ENCODE data around the gene OPN5. TPM values are rescaled to one million over a fixed set of nuclear protein-coding genes. Genes with fewer than 3 reads are reported as not detected.

Gene OPN5
- total and polyA plus RNA-seq, 11 donors = 0.11 to 0.89 (median 0.45) TPM; not detected in 3

DNA sequence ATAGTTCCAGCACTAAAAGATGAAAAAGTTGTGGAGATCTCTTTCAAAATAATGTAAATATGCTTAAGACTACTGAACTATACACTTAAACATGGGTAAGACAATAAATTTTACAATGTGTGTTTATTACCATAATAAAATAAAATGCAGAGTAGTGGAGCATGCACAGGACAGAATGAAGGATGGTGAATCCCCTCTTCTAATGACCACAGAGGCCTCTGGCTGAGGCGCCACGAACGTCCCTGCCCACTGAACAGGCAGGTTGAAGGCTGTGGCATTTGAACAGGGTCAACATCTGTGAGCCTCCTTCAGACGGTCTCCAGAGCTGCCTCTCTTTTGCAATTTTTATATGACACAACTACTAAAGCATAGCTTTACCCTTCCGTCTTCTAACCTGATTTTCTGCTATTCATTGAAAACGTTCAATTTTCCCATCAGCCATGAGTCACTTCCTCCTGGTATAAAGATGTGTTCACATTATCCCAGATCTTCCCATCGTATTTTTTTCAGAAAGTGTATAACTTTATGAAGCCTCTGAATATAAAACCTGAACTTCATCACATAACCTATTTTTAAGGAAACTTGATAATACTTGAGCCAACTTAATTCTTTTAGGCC is 45.6 kb upstream of the OPN5 start:
- DNase-seq (no peak), ATAC-seq (no peak)
- no peaks in the 10 kb centered on the region for H3K9me3 ChIP-seq
- peaks cover 0 to 10% (median 3%) of the 10 kb centered on the region in 12 donors for H3K4me1 ChIP-seq
- 73 to 77% (median 75%) methylated on average over 7 of the region's 7 CpGs for WGBS, 4 donors
- no peaks in the 10 kb centered on the region for H3K36me3 ChIP-seq
- H3K27ac ChIP-seq = no peak overlapping the region
- intact Hi-C loops (cut with DNase I) = loop anchor here in 1 of 10 donors (2.0 kb wide), 1 partner anchor 101 kb away; no protein-coding TSS in a partner anchor
- no peaks in the 10 kb centered on the region for H3K27me3 ChIP-seq
- no peak for TF ChIP-seq POLR2A (IDR thresholded peaks at IDR 0.05)
- TF ChIP-seq, protein P1, sequence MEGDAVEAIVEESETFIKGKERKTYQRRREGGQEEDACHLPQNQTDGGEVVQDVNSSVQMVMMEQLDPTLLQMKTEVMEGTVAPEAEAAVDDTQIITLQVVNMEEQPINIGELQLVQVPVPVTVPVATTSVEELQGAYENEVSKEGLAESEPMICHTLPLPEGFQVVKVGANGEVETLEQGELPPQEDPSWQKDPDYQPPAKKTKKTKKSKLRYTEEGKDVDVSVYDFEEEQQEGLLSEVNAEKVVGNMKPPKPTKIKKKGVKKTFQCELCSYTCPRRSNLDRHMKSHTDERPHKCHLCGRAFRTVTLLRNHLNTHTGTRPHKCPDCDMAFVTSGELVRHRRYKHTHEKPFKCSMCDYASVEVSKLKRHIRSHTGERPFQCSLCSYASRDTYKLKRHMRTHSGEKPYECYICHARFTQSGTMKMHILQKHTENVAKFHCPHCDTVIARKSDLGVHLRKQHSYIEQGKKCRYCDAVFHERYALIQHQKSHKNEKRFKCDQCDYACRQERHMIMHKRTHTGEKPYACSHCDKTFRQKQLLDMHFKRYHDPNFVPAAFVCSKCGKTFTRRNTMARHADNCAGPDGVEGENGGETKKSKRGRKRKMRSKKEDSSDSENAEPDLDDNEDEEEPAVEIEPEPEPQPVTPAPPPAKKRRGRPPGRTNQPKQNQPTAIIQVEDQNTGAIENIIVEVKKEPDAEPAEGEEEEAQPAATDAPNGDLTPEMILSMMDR (IDR thresholded peaks at IDR 0.05) = no peak
- no peak overlapping the region for H3K4me3 ChIP-seq

DNA sequence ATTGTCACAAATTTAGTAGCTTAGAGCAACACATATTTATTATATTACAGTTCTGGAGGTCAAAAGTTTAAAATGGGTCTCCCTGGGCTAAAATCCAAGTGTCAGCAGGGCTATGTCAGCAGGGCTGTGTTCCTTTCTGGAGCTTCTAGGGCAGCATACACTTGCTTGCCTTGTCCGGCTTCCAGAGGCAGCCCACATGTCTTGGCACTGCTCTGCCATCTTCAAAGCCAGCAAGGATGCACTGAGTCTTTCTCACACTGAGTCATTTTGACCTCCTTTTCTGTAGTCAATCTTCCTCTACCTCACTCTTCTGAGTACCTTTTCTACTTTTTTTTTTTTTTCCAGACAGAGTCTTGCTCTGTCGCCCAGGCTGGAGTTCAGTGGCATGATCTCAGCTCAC is 44.4 kb upstream of the OPN5 start:
- ATAC-seq = peak; percentile 60 to 74 (median 72)

DNA sequence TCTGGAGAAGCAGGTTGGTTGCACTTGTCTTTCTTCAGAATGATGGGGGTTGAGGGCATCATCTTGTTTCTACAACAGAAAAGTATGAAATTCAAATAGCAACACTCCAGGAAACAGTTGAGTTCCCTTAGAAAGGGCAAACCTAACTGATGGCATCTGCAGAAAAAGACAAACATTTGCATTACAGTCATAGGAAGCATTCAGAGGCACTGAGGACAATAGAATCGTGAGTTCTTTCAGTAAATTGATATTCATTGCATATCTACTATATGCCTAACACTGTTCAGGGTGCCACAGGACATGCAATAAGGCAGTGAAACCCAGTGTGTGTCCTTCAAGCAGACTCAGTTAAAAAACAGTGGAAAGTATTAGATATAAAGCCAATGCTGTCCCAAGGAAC is 41.1 kb upstream of the OPN5 start:
- 74 to 91% (median 81%) methylated on average over 1 of the region's 1 CpG for WGBS, 4 donors

More for the DNA sequence above, 44.4 kb upstream of the OPN5 start:
- TF ChIP-seq, protein P1 (IDR thresholded peaks at IDR 0.05) = no peak
- no peak for TF ChIP-seq POLR2A (IDR thresholded peaks at IDR 0.05)
- H3K36me3 ChIP-seq = no peaks in the 10 kb centered on the region
- no peak overlapping the region for H3K4me3 ChIP-seq
- H3K9me3 ChIP-seq = no peaks in the 10 kb centered on the region
- peak in 1 of 5 donors; percentile 27 for DNase-seq
- WGBS, 4 donors = 60 to 72% (median 63%) methylated on average over 2 of the region's 2 CpGs
- no peak overlapping the region for H3K27ac ChIP-seq
- no peaks in the 10 kb centered on the region for H3K27me3 ChIP-seq
- peaks cover 0 to 14% (median 4%) of the 10 kb centered on the region in 12 donors for H3K4me1 ChIP-seq
- intact Hi-C loops (cut with DNase I) = loop anchor here in 1 of 10 donors (2.0 kb wide), 1 partner anchor 103 kb away; no protein-coding TSS in a partner anchor

DNA sequence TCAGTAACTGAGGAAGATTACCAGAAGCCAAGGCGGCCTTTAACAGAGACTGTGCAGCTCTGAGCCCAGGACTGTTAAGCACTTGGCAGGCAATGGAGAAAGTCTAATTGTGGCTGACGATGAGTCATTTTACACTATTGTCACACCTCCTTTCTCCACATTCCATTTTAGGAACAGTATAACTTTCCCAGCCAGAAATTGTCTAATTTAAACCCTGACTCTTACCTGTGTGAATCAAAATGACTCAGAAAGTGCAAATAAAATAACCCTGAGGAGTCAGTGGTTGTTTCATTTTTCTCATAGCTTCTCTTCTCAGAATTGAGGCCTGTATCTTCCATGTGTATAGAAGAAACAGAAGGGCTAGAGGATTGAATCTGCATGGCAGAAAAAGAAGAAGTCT is 40.0 kb upstream of the OPN5 start:
- 37 to 56% (median 44%) methylated on average over 2 of the region's 2 CpGs for WGBS, 4 donors
- H3K27ac ChIP-seq = peak overlapping the region in 9 of 12 donors; percentile 13 to 71 (median 61)
- intact Hi-C loops (cut with DNase I) = no loop called here

More for the DNA sequence above, 41.1 kb upstream of the OPN5 start:
- Histone ChIP-seq H3K36me3 (no peaks in the 10 kb centered on the region), H3K4me1 (peaks cover 0 to 14% (median 4%) of the 10 kb centered on the region in 12 donors), H3K27ac (no peak overlapping the region), H3K9me3 (peaks cover 0 to 8% (median 0%) of the 10 kb centered on the region in 12 donors), H3K27me3 (no peaks in the 10 kb centered on the region), H3K4me3 (no peak overlapping the region)
- intact Hi-C loops (cut with DNase I) = no loop called here
- ATAC-seq = no peak
- TF ChIP-seq POLR2A (IDR thresholded peaks at IDR 0.05) = no peak
- TF ChIP-seq, protein P1 (IDR thresholded peaks at IDR 0.05) = no peak
- no peak for DNase-seq

More for the DNA sequence above, 40.0 kb upstream of the OPN5 start:
- Histone ChIP-seq H3K36me3 (no peaks in the 10 kb centered on the region), H3K4me1 (peaks cover 0 to 14% (median 4%) of the 10 kb centered on the region in 12 donors), H3K9me3 (peaks cover 0 to 8% (median 0%) of the 10 kb centered on the region in 12 donors), H3K4me3 (no peak overlapping the region), H3K27me3 (no peaks in the 10 kb centered on the region)
- TF ChIP-seq, protein P1 (IDR thresholded peaks at IDR 0.05) = no peak
- TF ChIP-seq POLR2A (IDR thresholded peaks at IDR 0.05) = no peak
- ATAC-seq (peak; percentile 88 to 98 (median 97)), DNase-seq (peak in 4 of 5 donors; percentile 27 to 38 (median 35))

Data from heart left ventricle (tissue), 16 donors.